ENCODE measurements around the gene FOXD1. TPM values are rescaled to one million over a fixed set of nuclear protein-coding genes. Genes with fewer than 3 reads are reported as not detected.
"Not testable (repeated sequence)": the region's sequence is repeated elsewhere in the genome, so short reads cannot be mapped to it uniquely, and the experiment has no call there.

The FOXD1 gene
- total and polyA plus RNA-seq, 12 donors = 1.1 to 6.5 (median 2.1) TPM

DNA sequence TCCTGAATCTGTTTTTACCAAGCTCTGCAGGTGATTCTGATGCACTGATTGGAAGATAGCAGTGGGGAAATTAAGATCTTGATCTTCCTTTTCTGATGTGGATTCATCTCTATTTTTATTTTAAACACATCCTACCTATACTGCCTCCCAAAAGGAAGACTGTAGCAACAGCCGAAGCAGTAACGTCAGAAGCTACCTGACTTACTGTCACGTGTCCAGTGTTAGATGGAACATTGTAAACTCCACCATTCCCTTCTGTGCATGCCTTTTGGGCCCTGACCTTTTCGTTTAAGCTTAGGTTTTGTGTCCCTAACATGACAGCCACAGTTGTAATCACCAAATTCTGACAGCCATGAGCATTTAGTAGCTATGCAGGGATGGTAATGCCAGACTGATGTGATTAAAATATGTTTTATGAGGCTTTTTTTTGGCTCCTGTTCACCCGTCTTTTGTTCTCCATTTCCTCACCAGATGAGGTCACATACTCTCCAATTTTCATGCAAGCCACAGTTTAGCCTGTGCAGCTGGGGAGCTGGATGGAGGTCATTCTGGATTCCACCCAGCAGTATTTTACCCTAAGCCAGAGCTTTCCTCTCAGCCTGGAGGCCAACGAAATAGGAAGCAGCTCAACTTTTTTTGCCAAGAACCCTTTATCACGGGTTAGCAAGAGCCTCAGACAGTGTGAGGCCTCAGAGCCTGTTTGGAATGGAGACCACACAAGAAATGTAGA is 15.6 kb upstream of the FOXD1 start:
- Histone ChIP-seq H3K4me1 (replicated peaks in 1 of 2) (no peaks in the 10 kb centered on the region), H3K27me3 (no peaks in the 10 kb centered on the region), H3K9me3 (replicated peaks in 1 of 3) (no peaks in the 10 kb centered on the region), H3K36me3 (replicated peaks in 1 of 2) (no peaks in the 10 kb centered on the region), H3K27ac (peak overlapping the region in 1 of 5 donors; percentile 2), H3K4me3 (no peak overlapping the region)
- TF ChIP-seq, protein P1, sequence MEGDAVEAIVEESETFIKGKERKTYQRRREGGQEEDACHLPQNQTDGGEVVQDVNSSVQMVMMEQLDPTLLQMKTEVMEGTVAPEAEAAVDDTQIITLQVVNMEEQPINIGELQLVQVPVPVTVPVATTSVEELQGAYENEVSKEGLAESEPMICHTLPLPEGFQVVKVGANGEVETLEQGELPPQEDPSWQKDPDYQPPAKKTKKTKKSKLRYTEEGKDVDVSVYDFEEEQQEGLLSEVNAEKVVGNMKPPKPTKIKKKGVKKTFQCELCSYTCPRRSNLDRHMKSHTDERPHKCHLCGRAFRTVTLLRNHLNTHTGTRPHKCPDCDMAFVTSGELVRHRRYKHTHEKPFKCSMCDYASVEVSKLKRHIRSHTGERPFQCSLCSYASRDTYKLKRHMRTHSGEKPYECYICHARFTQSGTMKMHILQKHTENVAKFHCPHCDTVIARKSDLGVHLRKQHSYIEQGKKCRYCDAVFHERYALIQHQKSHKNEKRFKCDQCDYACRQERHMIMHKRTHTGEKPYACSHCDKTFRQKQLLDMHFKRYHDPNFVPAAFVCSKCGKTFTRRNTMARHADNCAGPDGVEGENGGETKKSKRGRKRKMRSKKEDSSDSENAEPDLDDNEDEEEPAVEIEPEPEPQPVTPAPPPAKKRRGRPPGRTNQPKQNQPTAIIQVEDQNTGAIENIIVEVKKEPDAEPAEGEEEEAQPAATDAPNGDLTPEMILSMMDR (IDR thresholded peaks at IDR 0.05) = no peak
- no peak for TF ChIP-seq POLR2A (IDR thresholded peaks at IDR 0.05)
- 41 to 47% (median 46%) methylated on average over 7 of the region's 7 CpGs for WGBS, 4 donors
- DNase-seq = peak in 2 of 7 donors; percentile 30 to 56
- intact Hi-C loops (cut with DNase I) = no loop called here

GRCh38 chr5:73460133-73460532 is 11.6 kb upstream of the FOXD1 start:
- WGBS, 4 donors = 50 to 86% (median 74%) methylated on average over 1 of the region's 1 CpG
- Histone ChIP-seq H3K36me3 (replicated peaks in 1 of 2) (no peaks in the 10 kb centered on the region), H3K4me1 (replicated peaks in 1 of 2) (no peaks in the 10 kb centered on the region), H3K4me3 (no peak overlapping the region), H3K27ac (no peak overlapping the region), H3K27me3 (peaks cover 10% of the 10 kb centered on the region), H3K9me3 (replicated peaks in 1 of 3) (no peaks in the 10 kb centered on the region)
- no peak for DNase-seq
- intact Hi-C loops (cut with DNase I) = no loop called here
- TF ChIP-seq, protein P1 (IDR thresholded peaks at IDR 0.05) = no peak
- no peak for TF ChIP-seq POLR2A (IDR thresholded peaks at IDR 0.05)

DNA sequence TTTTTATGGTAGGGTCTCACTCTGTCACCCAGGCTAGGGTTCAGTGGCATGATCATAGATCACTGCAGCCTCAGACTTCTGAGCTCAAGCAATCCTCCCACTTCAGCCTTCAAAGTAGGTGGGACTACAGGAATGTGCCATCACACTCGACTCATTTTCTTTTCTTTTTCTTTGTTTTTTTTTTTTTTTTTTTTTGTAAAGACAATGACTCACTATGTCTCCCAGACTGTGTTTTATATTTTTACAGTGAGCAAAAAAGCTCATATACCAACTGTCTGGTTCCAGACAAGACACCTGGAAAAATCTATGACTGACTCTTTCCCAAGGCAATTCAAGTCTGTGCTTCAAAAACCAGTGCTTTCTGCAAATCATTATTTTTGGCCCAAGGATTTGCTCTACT is 10.8 kb upstream of the FOXD1 start:
- H3K36me3 ChIP-seq (replicated peaks in 1 of 2) = no peaks in the 10 kb centered on the region
- no peak overlapping the region for H3K27ac ChIP-seq
- no peaks in the 10 kb centered on the region for H3K4me1 ChIP-seq (replicated peaks in 1 of 2)
- no peak for TF ChIP-seq POLR2A (IDR thresholded peaks at IDR 0.05)
- TF ChIP-seq, protein P1 (IDR thresholded peaks at IDR 0.05) = no peak
- intact Hi-C loops (cut with DNase I) = no loop called here
- H3K4me3 ChIP-seq = no peak overlapping the region
- 33 to 48% (median 41%) methylated on average over 1 of the region's 1 CpG for WGBS, 4 donors
- no peak for DNase-seq
- H3K9me3 ChIP-seq (replicated peaks in 1 of 3) = no peaks in the 10 kb centered on the region
- peaks cover 10% of the 10 kb centered on the region for H3K27me3 ChIP-seq

DNA sequence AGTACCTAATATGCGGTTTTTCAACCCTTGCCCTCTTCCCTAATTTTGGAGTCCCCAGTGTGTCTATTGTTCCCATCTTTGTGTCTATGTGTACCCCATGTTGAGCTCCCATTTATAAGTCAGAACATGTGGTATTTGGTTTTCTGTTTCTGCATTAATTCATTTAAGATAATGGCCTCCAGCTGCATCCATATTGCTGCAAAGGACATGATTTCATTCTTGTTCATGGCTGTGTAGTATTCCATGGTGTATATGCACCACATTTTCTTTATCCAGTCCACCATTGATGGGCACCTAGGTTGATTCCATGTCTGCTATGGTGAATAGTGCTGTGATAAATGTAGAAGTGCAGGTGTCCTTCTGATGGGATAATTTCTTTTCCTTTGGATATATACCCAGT is 7.9 kb upstream of the FOXD1 start:
- H3K9me3 ChIP-seq (replicated peaks in 1 of 3); H3K27ac ChIP-seq; H3K4me1 ChIP-seq (replicated peaks in 1 of 2); DNase-seq; H3K36me3 ChIP-seq (replicated peaks in 1 of 2); H3K4me3 ChIP-seq; intact Hi-C loops (cut with DNase I): not testable (repeated sequence)
- WGBS, 4 donors = 55 to 69% (median 61%) methylated on average over 1 of the region's 1 CpG
- H3K27me3 ChIP-seq = peaks cover 38% of the 10 kb centered on the region
